T1000 (cell line): ENCODE measurements around the gene SEMA6B.

Source experiments
- DNase-seq: peaks from one replicate; lab custom pipeline; 2025; ENCODE audit warnings: mixed read lengths; lab: John Stamatoyannopoulos, UW

The SEMA6B gene

DNA sequence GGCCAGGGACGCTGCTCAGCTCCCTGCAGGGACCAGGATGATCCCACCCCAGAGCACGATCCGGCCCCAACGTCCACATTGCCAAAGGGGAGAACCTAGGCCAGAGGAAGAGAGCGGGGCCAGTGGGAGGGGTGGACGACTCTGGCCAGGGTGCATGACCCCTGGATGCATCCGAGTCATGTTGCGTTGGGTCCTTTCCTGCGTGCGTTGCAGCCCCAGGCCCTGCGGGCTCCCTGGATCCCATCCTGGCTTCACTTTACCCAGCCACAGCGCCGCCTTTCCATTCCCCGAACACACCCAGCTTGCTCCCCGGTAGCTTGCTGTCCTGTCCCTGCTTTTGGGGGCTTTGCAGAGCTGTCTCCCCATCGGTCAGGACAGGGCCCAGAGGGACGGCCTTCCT is 51.7 kb downstream of the SEMA6B start:
- no peak for DNase-seq

DNA sequence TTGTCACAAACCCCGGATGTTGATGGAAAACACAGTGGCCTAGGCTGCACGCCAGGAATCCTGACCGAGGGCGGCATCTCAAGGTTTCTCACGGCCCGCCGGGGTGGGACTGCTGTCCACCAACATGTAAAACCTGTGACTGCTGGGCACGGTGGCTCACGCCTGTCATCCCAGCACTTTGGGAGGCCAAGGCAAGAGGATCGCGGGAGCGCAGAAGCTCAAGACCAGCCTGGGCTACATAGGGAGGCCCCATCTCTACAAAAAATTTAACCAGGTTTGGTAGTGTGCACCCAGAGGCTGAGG is 52.4 kb downstream of the SEMA6B start:
- DNase-seq = no peak

DNA sequence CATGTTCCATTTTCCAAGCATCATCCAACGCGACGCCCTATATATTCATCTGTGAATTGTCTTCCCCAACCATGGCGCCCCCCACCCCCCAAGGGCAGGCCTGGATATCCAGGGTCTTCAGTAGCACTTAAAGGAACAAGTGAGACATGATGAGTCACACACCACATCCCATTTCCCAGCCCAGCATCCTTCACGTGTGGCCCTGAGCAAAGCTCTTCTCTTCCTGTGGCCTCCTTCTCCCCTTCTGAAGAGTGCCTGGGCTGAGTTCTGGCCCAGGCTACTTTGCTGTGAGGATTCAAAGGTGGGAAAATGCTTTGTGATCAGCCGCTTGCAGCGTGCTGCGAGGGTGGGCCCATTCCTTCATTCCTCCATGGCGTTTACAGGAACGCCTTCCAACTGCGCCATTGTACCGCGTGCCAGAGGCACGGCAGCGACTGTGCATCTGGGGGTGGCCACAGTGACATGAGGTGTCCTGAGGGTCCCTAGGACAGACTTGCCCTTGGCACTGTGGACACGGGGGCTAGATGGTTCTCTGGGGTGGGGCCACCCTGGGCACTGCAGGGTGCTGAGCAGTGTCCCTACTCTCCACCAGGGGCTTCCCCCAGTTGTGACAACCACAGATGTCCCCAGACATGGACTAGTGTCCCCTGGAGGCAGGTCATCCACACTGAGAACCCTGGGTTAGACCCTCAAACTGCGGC is 52.9 kb downstream of the SEMA6B start:
- DNase-seq = no peak

DNA sequence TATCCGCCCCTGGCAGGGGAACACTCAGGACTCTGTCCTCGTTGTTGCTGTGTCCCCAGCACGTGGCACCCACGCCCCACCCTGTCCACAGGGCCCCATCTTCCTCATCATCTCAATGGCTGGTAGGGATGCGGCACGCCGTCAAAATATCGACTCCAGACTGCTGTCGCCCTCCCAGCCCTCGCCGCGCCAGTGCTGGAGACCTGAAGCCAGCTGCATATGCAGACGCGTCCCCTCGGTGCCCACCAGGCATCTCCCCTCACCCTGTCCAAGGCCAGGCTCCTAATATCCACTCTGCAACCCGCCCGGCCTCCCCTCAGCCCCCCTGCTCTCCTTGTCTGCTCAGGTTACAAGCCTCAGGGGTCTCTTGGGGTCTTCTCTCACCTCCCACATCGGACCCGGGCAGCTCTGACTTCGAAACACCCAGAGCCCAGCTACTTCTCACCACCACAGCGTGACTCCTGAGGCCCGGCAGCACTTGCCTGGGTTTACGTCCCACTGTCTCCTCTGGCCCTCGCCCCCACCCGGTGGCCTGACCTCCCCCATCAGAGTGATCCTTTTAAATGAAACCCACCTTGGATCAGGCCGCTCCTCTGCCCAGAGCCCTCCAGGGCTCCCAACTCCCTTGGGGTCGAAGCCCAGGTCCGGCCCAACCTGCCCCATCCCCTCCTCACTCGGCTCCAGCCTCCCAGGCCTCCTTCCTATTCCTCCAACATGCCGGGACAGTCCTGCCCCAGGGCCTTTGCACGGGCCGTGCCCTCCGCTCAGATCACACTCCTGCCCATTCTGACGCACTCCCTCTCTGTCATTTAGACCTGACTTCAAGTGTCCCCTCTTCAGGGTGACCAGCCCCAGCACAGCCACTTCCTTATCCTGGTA is 53.7 kb downstream of the SEMA6B start:
- no peak for DNase-seq

DNA sequence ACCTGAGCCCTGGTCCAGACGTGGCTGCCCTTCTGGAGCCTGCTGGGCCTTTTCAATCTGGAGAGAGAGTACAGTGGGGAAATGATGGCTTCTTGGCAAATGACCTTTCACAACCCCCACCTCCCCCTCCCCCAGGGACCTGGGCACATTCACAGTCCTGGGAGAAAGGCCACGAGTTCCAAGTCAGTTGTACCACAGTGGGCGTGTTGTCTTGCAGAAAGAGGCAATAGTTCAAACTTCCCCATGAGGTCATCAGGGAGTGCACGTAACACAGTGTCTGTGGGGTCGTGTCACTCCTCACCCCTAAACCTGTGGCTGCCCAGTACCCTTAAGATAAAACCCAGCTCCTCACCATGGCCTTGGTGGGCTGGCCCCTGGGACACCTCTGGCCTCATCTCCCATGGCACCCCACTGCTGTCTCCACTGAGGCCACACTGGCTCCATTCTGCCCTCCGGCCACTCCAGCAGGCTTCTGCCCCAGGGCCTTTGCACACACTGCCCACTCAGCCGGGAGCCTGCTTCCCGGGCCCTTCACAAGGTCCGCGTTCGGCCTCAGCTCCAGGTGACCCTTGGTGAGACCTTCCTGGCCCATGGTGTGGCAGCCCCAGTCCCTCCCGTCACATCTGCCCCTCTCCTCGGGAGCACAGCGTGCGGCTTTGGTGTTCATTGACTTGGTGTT is 54.5 kb downstream of the SEMA6B start:
- no peak for DNase-seq

DNA sequence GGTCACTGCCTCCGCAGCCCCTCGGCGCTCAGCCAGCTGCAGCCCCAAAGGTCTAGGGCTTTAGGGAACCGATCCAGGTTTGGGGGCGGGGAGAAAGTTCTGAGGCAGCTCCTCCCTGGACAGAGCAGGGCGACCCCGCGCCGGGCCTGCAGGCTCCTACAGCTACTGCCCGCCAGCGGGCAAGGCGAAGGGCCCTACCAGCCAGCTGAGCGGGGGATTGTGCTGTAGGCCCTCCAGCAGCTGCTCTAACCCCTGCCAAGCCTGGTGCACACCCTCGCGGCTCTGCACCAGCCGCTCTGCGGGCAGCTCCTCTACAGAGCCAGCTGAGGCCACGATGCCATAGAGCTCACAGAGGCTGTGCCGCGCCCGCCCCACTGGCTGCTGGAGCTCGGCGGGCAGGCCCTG is 55.2 kb downstream of the SEMA6B start:
- DNase-seq = no peak

DNA sequence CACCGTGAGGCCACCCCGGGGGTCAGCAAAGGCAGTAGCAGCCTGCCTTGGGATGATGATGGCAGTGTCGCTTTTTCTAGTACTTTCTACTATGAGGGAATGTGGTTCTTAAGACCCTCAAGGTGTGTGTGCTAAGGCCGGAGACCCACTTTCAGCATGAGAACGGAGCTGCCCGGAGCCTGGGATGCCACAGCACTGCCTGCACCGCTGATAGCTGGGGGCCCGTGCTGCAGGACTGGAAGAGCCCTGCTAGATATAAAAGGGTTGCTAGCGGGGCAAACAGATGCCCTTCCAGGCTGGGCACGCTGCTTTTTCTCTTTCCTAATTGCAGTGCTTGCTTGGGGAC is 55.7 kb downstream of the SEMA6B start:
- DNase-seq = no peak

DNA sequence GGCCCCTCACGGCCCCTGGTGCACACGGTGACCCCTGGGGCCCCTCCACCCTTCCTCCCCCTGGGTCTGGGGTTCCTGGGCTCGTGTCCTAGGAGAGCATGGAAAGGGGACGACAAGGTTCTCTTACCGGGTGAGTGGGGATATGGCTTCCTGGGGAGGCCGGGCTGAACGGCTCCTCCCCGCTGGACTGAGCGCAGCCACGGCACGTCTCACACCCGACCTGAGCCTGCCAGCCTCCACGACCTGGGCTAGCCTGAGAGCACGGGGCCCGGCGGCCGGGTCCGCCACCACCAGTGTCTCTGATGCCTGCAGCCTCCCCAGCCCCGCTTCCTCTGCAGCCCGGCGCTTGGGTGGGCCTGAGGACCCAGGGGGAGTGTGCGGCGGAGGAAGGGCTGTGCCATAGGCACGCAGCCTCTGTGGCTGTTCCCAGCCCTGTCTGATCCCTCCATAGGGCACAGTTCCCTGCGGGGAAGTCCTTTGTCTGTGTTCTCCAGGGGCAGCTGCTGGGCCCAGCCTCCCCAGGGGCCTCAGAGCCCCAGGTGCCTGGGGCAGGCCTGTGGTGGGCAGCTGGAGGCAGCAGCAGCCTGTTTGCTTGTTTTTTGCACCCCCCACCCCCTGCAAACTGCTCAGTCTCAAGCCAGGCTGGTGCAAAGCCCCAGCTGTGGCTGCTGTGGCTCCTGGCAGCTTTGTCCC is 56.2 kb downstream of the SEMA6B start:
- DNase-seq = no peak

DNA sequence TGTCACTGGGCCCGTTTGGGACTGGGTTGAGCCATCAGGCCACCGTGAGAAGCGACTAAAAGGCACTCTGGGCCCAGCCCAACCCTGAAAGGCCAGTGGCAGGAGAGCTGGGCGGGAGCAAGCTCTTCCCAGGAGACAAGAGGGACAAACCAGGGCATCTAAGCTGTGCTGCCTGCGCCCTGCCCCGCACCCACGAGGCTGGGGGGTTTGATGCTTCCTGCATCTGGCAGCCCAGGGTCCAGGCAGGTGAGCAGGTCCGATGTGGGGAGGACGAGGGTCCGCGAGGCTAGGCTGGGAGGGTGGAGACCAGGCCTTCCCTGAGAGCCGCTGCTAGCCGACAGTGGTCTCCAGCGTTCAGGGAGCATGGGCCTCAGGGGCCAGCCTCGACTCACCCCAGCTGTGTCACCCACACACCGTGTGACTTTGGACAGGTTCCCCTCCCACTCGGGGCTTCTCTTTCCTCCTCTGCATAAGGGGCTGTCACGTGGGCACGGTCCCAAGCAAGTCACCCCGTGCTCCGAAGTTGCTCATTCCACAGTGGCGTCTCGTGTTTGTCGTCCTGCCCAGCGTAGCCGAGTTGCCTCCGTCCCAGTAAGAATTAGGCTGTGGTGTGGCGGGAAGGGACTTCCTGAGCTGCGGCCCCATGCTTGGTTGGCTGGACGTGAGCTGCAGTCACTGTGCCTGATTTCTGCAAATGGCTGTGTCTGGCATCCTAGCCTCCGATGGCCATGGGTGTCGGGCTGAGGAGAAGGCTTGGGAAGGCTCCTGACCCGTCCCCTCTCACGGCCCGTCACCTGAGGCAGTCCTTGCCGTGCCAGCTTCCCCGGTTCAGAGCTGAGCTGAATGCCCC is 57.0 kb downstream of the SEMA6B start:
- no peak for DNase-seq

GRCh38 chr19:4501691-4502090 is 57.8 kb downstream of the SEMA6B start:
- DNase-seq = no peak

- no peak for DNase-seq
Observed at GRCh38 chr19:4500841-4501591, 58.5 kb downstream of the SEMA6B start.

DNA sequence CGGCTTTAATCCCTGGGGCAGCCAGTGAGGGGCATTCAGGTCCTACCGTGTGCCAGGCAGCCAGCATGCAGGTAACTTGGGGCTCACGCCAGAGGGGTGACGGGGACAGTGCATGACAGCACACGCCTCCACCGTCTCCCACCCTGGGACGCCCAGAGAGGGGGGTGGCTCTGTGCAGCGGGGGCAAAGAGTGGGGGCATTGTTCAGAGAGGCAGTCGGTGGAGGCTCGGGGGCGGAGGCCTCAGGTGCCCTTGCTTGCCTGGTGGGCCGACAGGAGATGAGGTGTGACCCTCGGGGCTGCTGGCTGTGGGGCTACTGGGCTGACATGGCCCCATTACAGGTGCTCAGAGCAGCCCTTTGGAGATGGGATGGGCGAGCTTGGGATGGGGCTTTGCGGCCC is 59.6 kb downstream of the SEMA6B start:
- DNase-seq = no peak

DNA sequence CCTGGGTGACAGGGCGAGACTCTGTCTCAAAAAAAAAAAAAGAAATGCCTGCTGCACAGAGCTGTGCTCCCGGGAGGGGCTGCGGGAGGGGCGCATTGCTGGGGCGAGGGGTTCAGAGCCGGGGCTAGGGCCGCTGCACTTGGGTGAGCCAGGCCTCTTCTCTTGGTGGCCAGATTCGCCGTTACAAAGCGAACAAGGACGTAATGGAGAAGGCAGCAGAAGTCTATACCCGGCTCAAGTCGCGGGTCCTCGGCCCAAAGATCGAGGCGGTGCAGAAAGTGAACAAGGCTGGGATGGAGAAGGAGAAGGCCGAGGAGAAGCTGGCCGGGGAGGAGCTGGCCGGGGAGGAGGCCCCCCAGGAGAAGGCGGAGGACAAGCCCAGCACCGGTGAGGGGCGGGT is 60.2 kb downstream of the SEMA6B start:
- no peak for DNase-seq

- DNase-seq = no peak
Observed at GRCh38 chr19:4498694-4499093, 60.8 kb downstream of the SEMA6B start.

DNA sequence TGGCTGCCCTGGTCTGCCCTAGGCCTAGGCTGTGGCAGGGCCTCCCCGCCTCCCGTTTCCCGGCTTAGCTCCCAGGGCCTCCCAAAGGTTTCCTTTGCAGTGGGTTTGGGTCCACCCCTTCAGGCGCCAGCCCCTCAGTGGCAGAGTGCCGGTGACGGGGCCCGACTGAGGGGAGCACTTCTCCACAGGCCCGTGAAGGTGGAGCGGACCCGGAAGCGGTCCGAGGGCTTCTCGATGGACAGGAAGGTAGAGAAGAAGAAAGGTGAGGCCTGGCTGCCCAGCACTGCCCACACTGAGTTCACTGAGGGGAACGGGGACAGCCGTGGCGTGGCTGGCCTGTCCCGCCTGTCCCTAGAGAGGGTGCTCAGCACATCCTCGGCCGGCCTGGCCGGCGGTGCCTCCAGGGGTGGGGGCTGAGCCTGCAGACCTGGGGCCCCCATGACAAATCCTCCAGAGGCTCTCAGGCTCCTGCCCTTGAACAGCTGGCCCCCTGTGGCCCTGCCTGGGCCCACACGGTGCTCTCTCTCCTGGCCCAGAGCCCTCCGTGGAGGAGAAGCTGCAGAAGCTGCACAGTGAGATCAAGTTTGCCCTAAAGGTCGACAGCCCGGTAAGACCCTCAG is 61.6 kb downstream of the SEMA6B start:
- DNase-seq = no peak

GRCh38 chr19:4496304-4496703 is 63.2 kb downstream of the SEMA6B start:
- DNase-seq = no peak

GRCh38 chr19:4495471-4495870 is 64.0 kb downstream of the SEMA6B start:
- no peak for DNase-seq

GRCh38 chr19:4494691-4495064 is 64.8 kb downstream of the SEMA6B start:
- DNase-seq = no peak

GRCh38 chr19:4493929-4494690 is 65.4 kb downstream of the SEMA6B start:
- DNase-seq = no peak
